KBM-7 (cell line): ENCODE measurements around the gene GPX1.

ENCODE experiments used
- DNase-seq: peaks from one replicate; pipeline ENCODE4 v3.0.0-alpha.2; 2015
- in situ Hi-C: fragments of 300-500 bp; cut with MboI; formaldehyde crosslinking; loops from 2 replicates; pipeline ENCODE4 v1.14.3; 2020; ENCODE audit warnings: low sequenced_read_pairs, low pct_unique_long_range_greater_than_20kb, mixed read lengths

The GPX1 gene

DNA sequence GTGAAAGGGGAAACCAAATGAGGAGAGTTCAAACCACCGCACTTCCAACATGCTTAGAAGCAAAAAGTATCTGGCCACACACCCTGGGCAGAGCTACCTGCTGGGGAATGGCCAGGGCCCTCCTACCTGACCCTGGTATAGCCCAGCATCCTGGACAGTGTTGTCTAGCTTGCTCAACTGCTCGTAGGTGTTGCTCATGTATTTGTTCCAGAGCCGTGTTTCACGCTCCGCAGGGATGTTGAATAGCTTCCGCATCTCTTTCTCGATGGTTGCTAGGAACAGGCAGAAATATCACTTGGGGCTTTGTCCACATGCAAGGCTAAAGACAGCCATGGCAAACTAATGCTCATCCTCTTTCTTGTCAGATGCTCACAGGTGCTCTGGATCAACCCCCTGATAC lies 33.4 kb downstream of the GPX1 start:
- DNase-seq: no peak
- in situ Hi-C loops: no loop called here

DNA sequence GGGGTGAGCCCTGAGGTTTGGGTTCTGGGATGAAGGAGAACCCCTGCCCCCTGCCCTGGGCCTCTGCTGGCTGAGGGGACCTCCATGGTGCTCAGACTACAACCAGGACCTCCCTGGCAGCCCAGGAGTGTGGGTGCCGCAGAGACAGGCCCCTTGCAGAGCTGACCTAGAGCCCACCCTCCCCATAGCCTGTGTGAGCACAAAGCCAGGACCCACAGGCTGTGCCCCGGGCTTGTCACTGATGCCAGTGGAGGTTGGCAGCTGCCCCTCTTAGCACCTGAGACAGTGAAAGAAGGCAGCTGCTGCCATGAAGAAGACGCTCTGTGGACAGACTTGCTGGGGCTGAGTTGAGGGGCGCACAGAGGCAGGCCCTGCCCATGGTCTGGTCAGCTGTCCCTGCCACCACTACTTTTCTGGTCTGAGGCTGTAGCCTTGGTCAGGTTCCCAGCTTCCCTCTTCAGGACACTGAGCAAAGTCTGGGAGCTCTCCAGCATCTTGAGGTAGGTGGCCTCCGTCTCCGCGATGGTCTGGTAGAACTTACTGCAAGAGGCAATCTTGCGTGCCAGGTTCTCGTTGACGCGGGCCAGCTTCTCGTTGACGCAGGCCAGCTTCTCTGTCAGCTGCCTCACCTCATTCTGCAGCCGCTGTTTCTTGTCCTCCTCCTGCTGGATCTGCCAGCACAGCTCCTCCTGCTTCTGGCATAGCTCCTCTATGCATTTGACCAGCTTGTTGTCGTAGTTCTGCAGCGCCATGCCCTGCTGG lies 41.3 kb downstream of the GPX1 start:
- in situ Hi-C loops: no loop called here
- no peak for DNase-seq

- DNase-seq: no peak
- in situ Hi-C loops: no loop called here
These were observed 44.1 kb downstream of the GPX1 start for GRCh38 chr3:49313896-49314688.

DNA sequence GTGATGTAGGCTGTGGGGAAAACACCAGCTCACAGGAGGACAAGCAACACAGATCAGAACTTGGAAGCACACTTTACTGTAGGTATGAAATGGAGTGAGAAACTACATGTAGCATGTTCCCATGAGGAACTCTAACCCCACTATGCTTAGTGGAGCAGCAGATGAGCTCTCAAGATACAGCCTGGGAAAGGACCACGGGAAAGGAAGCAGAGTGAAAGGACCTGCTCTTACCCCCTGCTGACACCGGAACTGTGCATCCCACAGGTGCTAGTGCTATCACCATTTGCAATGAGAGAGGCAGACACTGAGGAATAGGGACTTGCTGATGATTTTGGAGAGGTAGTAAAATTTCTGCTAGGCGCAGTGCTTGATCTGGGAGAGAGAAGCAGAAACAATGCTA lies 46.9 kb downstream of the GPX1 start:
- in situ Hi-C loops: no loop called here

GRCh38 chr3:49310677-49311076 lies 47.5 kb downstream of the GPX1 start:
- DNase-seq: no peak
- in situ Hi-C loops: no loop called here

More for the DNA sequence above, 46.9 kb downstream of the GPX1 start:
- no peak for DNase-seq
